Smooth muscle cell of the brain vasculature (primary cell): ENCODE results near the gene ELOVL2.
"Not testable (repeated sequence)": the region's sequence is repeated elsewhere in the genome, so short reads cannot be mapped to it uniquely, and the experiment has no call there.

Source experiments
- DNase-seq: peaks from one replicate; pipeline ENCODE4 v3.0.0-alpha.2; 2012; ENCODE audit warnings: low read depth, low spot score

The ELOVL2 gene

GRCh38 chr6:11023032-11023431 is 21.1 kb downstream of the ELOVL2 start:
- no peak for DNase-seq

- no peak for DNase-seq
These were observed 22.4 kb downstream of the ELOVL2 start for GRCh38 chr6:11021714-11022113.

- no peak for DNase-seq
These were observed 23.1 kb downstream of the ELOVL2 start for GRCh38 chr6:11021003-11021402.

GRCh38 chr6:11018225-11018624 is 25.9 kb downstream of the ELOVL2 start:
- no peak for DNase-seq

GRCh38 chr6:11017090-11017489 is 27.0 kb downstream of the ELOVL2 start:
- no peak for DNase-seq

GRCh38 chr6:11016452-11016851 is 27.7 kb downstream of the ELOVL2 start:
- no peak for DNase-seq

GRCh38 chr6:11015102-11015501 is 29.0 kb downstream of the ELOVL2 start:
- DNase-seq: no peak

GRCh38 chr6:11013721-11014070 is 30.4 kb downstream of the ELOVL2 start:
- no peak for DNase-seq

GRCh38 chr6:11012976-11013720 is 31.0 kb downstream of the ELOVL2 start:
- DNase-seq: no peak

GRCh38 chr6:11012295-11012754 is 31.8 kb downstream of the ELOVL2 start:
- no peak for DNase-seq

GRCh38 chr6:11011787-11012234 is 32.3 kb downstream of the ELOVL2 start:
- no peak for DNase-seq

GRCh38 chr6:11009353-11009752 is 34.8 kb downstream of the ELOVL2 start:
- no peak for DNase-seq

GRCh38 chr6:11008821-11009220 is 35.3 kb downstream of the ELOVL2 start:
- DNase-seq: no peak

- no peak for DNase-seq
These were observed 36.1 kb downstream of the ELOVL2 start for GRCh38 chr6:11007715-11008608.

- DNase-seq: peak; percentile 13
These were observed 38.0 kb downstream of the ELOVL2 start for GRCh38 chr6:11006061-11006460.

GRCh38 chr6:11003297-11003696 is 40.8 kb downstream of the ELOVL2 start:
- not testable (repeated sequence) for DNase-seq

- DNase-seq: no peak
These were observed 41.9 kb downstream of the ELOVL2 start for GRCh38 chr6:11002176-11002575.

- DNase-seq: peak; percentile 17
These were observed 44.1 kb downstream of the ELOVL2 start for GRCh38 chr6:10999994-11000393.

- DNase-seq: no peak
These were observed 48.9 kb downstream of the ELOVL2 start for GRCh38 chr6:10995114-10995707.

GRCh38 chr6:10993896-10994295 is 50.2 kb downstream of the ELOVL2 start:
- DNase-seq: no peak

- no peak for DNase-seq
These were observed 53.0 kb downstream of the ELOVL2 start for GRCh38 chr6:10991115-10991514.

GRCh38 chr6:10989587-10989986 is 54.5 kb downstream of the ELOVL2 start:
- no peak for DNase-seq
